Uterus (tissue), 4 donors: ENCODE measurements around the gene C12orf75. TPM values are rescaled to one million over a fixed set of nuclear protein-coding genes. Genes with fewer than 3 reads are reported as not detected.

Experiments used
- DNase-seq, 2 donors: peaks; one replicate each; pipeline ENCODE4 v3.0.0-alpha.2; 2019 to 2020
- H3K27ac ChIP-seq, 2 donors: fragments of 200-600 bp; sonication (generic); 1 replicate in 1 of 2; 2 replicates in 1 of 2; pipeline ENCODE4 v1.5.1; 2016 to 2018
- H3K27me3 ChIP-seq, 2 donors: fragments of 200-600 bp; sonication (generic); one replicate each; pipeline ENCODE4 v1.5.1; 2018 to 2019; ENCODE audit warnings: control low read depth in 1 of 2
- H3K36me3 ChIP-seq, 2 donors: fragments of 200-600 bp; sonication (generic); one replicate each; pipeline ENCODE4 v1.5.1; 2019; ENCODE audit warnings: control low read depth in 1 of 2
- H3K4me1 ChIP-seq, 2 donors: fragments of 200-600 bp; sonication (generic); one replicate each; pipeline ENCODE4 v1.5.1; 2018 to 2019; ENCODE audit warnings: control low read depth in 1 of 2
- H3K4me3 ChIP-seq, 2 donors: fragments of 200-600 bp; sonication (generic); 1 replicate in 1 of 2; 2 replicates in 1 of 2; pipeline ENCODE4 v1.5.1; 2018 to 2019; ENCODE audit warnings: mild to moderate bottlenecking in 1 of 2
- H3K9me3 ChIP-seq, 2 donors: fragments of 200-600 bp; sonication (generic); one replicate each; pipeline ENCODE4 v1.5.1; 2019; ENCODE audit warnings: control low read depth in 1 of 2
- CTCF ChIP-seq, 4 experiments: fragments of 200-600 bp in 2 of 4; fragments of 450-650 bp in 2 of 4; sonication (generic) in 2 of 4; IDR thresholded peaks; one replicate each; pipeline ENCODE4 v1.5.1; 2016 to 2019; ENCODE audit warnings: antibody characterized with exemption in 4 of 4, mild to moderate bottlenecking in 2 of 4, moderate library complexity in 1 of 4
- POLR2A ChIP-seq, 2 donors: fragments of 450-650 bp; IDR thresholded peaks; one replicate each; pipeline ENCODE4 v1.6.1; 2016; ENCODE audit warnings: antibody characterized with exemption in 2 of 2, mild to moderate bottlenecking in 1 of 2, moderate library complexity in 1 of 2
- intact Hi-C: fragments of 100-400 bp; cut with DNase I; formaldehyde crosslinking; loops from one replicate; pipeline ENCODE4 v1.15.1; 2023; ENCODE audit warnings: low total_unique reads
- total RNA-seq, 4 donors: library from RNA; depleted of rRNA in 3 of 4; stranded (reverse); fragments of >200 nt in 3 of 4; gene quantifications; one replicate each; pipeline versions ENCODE4 v1.1.0 to v1.2.4, GENCODE V29; 2014 to 2023
- donor health status: DM: yes; HTN: yes; CAD: no.

The C12orf75 gene
- total RNA-seq, 4 donors from 2014 or later, result 19.6 to 57.1 (median 30.1) TPM

GRCh38 chr12:105288311-105288996 lies 42.0 kb upstream of the C12orf75 start:
- no peak for DNase-seq
- Histone ChIP-seq H3K36me3 (no peaks in the 10 kb centered on the region), H3K9me3 (no peaks in the 10 kb centered on the region), H3K27me3 (no peaks in the 10 kb centered on the region), H3K4me1 (no peaks in the 10 kb centered on the region), H3K4me3 (no peak overlapping the region), H3K27ac (no peak overlapping the region)
- intact Hi-C loops, result no loop called here
- no peak for TF ChIP-seq POLR2A (IDR thresholded peaks at IDR 0.05)
- no peak for TF ChIP-seq CTCF (IDR thresholded peaks at IDR 0.05)

- DNase-seq, result no peak
- Histone ChIP-seq H3K9me3 (no peaks in the 10 kb centered on the region), H3K4me3 (no peak overlapping the region), H3K27me3 (no peaks in the 10 kb centered on the region), H3K27ac (no peak overlapping the region), H3K36me3 (no peaks in the 10 kb centered on the region), H3K4me1 (no peaks in the 10 kb centered on the region)
- TF ChIP-seq POLR2A (IDR thresholded peaks at IDR 0.05) (no peak), CTCF (IDR thresholded peaks at IDR 0.05) (no peak)
- intact Hi-C loops, result no loop called here
Measured at GRCh38 chr12:105289114-105289904, 41.2 kb upstream of the C12orf75 start.

- Histone ChIP-seq H3K4me3 (no peak overlapping the region), H3K27me3 (no peaks in the 10 kb centered on the region), H3K36me3 (no peaks in the 10 kb centered on the region), H3K27ac (no peak overlapping the region), H3K9me3 (no peaks in the 10 kb centered on the region), H3K4me1 (no peaks in the 10 kb centered on the region)
- intact Hi-C loops, result no loop called here
- no peak for TF ChIP-seq CTCF (IDR thresholded peaks at IDR 0.05)
- no peak for DNase-seq
Measured at GRCh38 chr12:105291531-105291930, 39.0 kb upstream of the C12orf75 start.

- no peak for TF ChIP-seq CTCF (IDR thresholded peaks at IDR 0.05)
- no peak for TF ChIP-seq POLR2A (IDR thresholded peaks at IDR 0.05)
- H3K9me3 ChIP-seq, result no peaks in the 10 kb centered on the region
- no peak overlapping the region for H3K27ac ChIP-seq
- no peak overlapping the region for H3K4me3 ChIP-seq
- H3K36me3 ChIP-seq, result no peaks in the 10 kb centered on the region
- no peak for DNase-seq
- intact Hi-C loops, result no loop called here
- no peaks in the 10 kb centered on the region for H3K27me3 ChIP-seq
- H3K4me1 ChIP-seq, result no peaks in the 10 kb centered on the region
Measured at GRCh38 chr12:105292705-105293104, 37.8 kb upstream of the C12orf75 start.

GRCh38 chr12:105293187-105293586 lies 37.3 kb upstream of the C12orf75 start:
- Histone ChIP-seq H3K27me3 (no peaks in the 10 kb centered on the region), H3K4me1 (no peaks in the 10 kb centered on the region), H3K9me3 (no peaks in the 10 kb centered on the region), H3K4me3 (no peak overlapping the region), H3K27ac (no peak overlapping the region), H3K36me3 (no peaks in the 10 kb centered on the region)
- no peak for DNase-seq
- TF ChIP-seq CTCF (IDR thresholded peaks at IDR 0.05) (no peak), POLR2A (IDR thresholded peaks at IDR 0.05) (no peak)
- intact Hi-C loops, result no loop called here
